ENCODE results near the gene CHST13.
"Not testable (repeated sequence)": the region's sequence is repeated elsewhere in the genome, so short reads cannot be mapped to it uniquely, and the experiment has no call there.

Gene CHST13

DNA sequence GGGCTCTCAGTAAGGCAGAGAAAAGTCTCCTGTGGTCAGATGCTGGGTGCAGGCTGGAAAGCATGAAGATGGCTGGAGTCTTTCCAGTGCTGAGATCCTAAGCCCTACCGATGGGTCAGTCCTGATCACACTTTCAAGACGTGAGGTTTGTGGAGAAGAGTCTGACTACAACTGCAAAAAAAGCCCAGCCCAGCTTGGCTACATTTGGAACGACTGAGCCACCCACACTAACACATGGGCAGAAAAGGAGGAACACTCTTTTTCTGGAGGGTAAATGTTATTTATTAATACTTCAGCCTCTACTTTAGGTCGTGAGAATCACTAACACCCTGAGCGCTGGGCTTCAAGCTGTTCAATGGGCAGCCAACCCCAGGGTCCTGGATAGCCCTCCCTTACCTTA, 56.8 kb downstream of the CHST13 start:
- no peak overlapping the region for H3K27ac ChIP-seq
- no peaks in the 10 kb centered on the region for H3K4me1 ChIP-seq
- no peak overlapping the region for H2AFZ ChIP-seq
- H3K79me2 ChIP-seq = no peaks in the 10 kb centered on the region
- H3K27me3 ChIP-seq (ENCODE audit: control insufficient read depth, insufficient read depth, low read length) = no peaks in the 10 kb centered on the region
- TF ChIP-seq, protein P1, sequence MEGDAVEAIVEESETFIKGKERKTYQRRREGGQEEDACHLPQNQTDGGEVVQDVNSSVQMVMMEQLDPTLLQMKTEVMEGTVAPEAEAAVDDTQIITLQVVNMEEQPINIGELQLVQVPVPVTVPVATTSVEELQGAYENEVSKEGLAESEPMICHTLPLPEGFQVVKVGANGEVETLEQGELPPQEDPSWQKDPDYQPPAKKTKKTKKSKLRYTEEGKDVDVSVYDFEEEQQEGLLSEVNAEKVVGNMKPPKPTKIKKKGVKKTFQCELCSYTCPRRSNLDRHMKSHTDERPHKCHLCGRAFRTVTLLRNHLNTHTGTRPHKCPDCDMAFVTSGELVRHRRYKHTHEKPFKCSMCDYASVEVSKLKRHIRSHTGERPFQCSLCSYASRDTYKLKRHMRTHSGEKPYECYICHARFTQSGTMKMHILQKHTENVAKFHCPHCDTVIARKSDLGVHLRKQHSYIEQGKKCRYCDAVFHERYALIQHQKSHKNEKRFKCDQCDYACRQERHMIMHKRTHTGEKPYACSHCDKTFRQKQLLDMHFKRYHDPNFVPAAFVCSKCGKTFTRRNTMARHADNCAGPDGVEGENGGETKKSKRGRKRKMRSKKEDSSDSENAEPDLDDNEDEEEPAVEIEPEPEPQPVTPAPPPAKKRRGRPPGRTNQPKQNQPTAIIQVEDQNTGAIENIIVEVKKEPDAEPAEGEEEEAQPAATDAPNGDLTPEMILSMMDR (IDR thresholded peaks at IDR 0.05) = no peak
- no peaks in the 10 kb centered on the region for H3K9me3 ChIP-seq (ENCODE audit: control insufficient read depth, low read length)
- no peaks in the 10 kb centered on the region for H3K36me3 ChIP-seq (ENCODE audit: control insufficient read depth, insufficient read depth, low read length)
- no peak overlapping the region for H3K4me3 ChIP-seq (ENCODE audit: low read depth, low read length)
- H3K4me2 ChIP-seq (ENCODE audit: low read length) = no peak overlapping the region
- H3K9ac ChIP-seq = no peak overlapping the region

DNA sequence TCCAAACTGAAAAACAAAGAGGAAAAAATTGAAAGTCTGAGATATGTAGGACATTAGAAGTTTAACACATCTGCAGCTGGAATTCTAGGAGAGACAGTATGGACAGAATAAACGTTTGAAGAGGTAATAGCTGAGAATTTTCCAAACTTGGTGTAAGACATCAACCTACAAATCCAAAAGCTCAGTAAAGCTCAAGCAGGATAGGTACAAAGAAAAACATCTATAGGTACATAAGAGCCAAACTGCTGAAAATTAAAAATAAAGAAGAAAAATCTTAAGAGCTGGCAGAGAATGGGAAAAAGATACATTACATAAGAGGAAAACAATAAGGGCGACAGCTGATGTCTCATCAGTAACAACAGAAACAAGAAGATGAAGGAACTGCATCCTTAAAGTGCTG, 57.6 kb downstream of the CHST13 start:
- Histone ChIP-seq H3K9ac (no peak overlapping the region), H3K27me3 (ENCODE audit: control insufficient read depth, insufficient read depth, low read length) (no peaks in the 10 kb centered on the region), H3K9me3 (ENCODE audit: control insufficient read depth, low read length) (no peaks in the 10 kb centered on the region), H3K27ac (no peak overlapping the region), H3K4me2 (ENCODE audit: low read length) (no peak overlapping the region), H2AFZ (no peak overlapping the region), H3K4me1 (no peaks in the 10 kb centered on the region), H3K4me3 (ENCODE audit: low read depth, low read length) (no peak overlapping the region), H3K36me3 (ENCODE audit: control insufficient read depth, insufficient read depth, low read length) (no peaks in the 10 kb centered on the region), H3K79me2 (no peaks in the 10 kb centered on the region)
- TF ChIP-seq, protein P1 (IDR thresholded peaks at IDR 0.05) = no peak

DNA sequence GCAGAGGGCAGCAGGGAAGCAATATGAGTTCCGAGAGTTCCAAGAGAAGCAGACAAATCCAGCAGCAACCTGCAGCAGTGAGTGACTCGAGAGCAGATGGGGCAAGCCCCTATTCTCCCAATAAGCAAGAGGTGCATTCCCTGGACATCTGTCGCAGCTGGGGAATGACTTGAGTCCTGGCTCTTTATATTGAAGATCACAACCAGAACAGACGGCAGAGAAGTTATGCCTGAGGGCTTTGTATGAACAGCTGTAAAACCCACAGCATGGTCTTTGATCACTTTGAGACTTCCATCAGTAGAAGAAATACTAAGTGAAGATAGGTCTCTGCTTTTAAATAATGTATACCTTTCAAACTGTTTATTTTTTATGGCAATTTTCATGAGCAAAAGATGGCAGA, 58.4 kb downstream of the CHST13 start:
- no peak overlapping the region for H3K27ac ChIP-seq
- no peak overlapping the region for H3K9ac ChIP-seq
- H3K27me3 ChIP-seq (ENCODE audit: control insufficient read depth, insufficient read depth, low read length) = no peaks in the 10 kb centered on the region
- H3K4me2 ChIP-seq (ENCODE audit: low read length) = no peak overlapping the region
- no peaks in the 10 kb centered on the region for H3K36me3 ChIP-seq (ENCODE audit: control insufficient read depth, insufficient read depth, low read length)
- no peak overlapping the region for H2AFZ ChIP-seq
- no peaks in the 10 kb centered on the region for H3K79me2 ChIP-seq
- H3K9me3 ChIP-seq (ENCODE audit: control insufficient read depth, low read length) = no peaks in the 10 kb centered on the region
- TF ChIP-seq, protein P1 (IDR thresholded peaks at IDR 0.05) = no peak
- no peaks in the 10 kb centered on the region for H3K4me1 ChIP-seq
- H3K4me3 ChIP-seq (ENCODE audit: low read depth, low read length) = no peak overlapping the region

DNA sequence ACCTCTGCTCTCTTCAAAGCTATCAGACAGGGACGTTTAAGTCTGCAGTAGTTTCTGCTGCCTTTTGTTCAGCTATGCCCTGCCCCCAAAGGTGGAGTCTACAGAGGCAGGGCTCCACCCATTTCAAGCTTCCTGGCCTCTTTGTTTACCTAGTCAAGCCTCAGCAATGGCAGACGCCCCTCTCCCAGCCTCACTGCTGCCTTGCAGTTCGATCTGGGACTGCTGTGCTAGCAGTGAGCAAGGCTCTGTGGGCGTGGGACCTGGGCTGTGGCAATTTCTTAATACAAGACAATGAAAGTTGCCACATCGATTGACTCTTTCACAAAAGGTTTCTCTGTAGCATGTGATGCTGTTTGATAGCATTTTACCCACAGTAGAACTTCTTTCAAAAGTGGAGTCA, 67.6 kb downstream of the CHST13 start:
- not testable (repeated sequence) for H2AFZ ChIP-seq; H3K4me2 ChIP-seq (ENCODE audit: low read length); H3K27me3 ChIP-seq (ENCODE audit: control insufficient read depth, insufficient read depth, low read length); H3K79me2 ChIP-seq; H3K9ac ChIP-seq; H3K27ac ChIP-seq; H3K36me3 ChIP-seq (ENCODE audit: control insufficient read depth, insufficient read depth, low read length); H3K4me3 ChIP-seq (ENCODE audit: low read depth, low read length); H3K9me3 ChIP-seq (ENCODE audit: control insufficient read depth, low read length); H3K4me1 ChIP-seq

All from parathyroid adenoma (tissue), 2 donors.